ENCODE data around the gene B3GNT9. TPM values are rescaled to one million over a fixed set of nuclear protein-coding genes. Genes with fewer than 3 reads are reported as not detected.
A peak's percentile ranks its signal among the peaks of the same experiment; 100 is the strongest.

B3GNT9 gene
- total and polyA plus RNA-seq, 12 donors, result 2.9 to 52.1 (median 19.6) TPM

DNA sequence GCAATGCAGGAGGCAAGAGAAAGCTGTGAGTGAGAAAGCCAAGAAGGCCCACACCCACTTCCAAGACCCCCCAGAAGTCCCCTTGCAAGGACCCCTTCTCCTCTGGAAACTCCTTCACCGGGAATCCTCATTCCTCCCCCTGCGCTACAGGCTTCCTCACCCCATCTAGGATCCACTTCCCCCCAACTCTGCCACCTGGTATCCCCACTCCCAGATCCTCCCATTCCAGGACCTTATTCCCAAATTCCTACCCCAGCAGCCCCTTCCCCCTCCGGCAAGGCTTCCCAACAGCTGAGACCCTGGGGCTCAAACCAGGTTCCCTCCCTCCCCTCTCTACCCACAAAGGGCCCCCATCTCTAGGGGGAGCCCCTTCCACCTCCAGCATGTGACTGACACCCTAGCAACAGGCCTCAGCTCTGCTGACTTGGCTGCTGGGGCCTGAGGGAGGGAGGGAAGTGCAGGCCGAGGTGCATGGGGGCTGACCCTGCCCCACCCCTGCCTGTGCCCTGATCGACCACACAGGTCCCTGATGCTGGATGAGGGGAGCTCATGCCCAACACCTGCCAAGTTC, 15.9 kb upstream of the B3GNT9 start:
- Histone ChIP-seq H3K27ac (no peak overlapping the region), H3K9me3 (replicated peaks in 1 of 3) (no peaks in the 10 kb centered on the region), H3K4me3 (no peak overlapping the region), H3K27me3 (no peaks in the 10 kb centered on the region), H3K36me3 (replicated peaks in 1 of 2) (no peaks in the 10 kb centered on the region), H3K4me1 (replicated peaks in 1 of 2) (peaks cover 48 to 65% of the 10 kb centered on the region in 2 donors)
- 80 to 93% (median 87%) methylated on average over 3 to 5 of the region's 5 CpGs for WGBS, 4 donors
- intact Hi-C loops (cut with DNase I), result no loop called here
- TF ChIP-seq, protein P1, sequence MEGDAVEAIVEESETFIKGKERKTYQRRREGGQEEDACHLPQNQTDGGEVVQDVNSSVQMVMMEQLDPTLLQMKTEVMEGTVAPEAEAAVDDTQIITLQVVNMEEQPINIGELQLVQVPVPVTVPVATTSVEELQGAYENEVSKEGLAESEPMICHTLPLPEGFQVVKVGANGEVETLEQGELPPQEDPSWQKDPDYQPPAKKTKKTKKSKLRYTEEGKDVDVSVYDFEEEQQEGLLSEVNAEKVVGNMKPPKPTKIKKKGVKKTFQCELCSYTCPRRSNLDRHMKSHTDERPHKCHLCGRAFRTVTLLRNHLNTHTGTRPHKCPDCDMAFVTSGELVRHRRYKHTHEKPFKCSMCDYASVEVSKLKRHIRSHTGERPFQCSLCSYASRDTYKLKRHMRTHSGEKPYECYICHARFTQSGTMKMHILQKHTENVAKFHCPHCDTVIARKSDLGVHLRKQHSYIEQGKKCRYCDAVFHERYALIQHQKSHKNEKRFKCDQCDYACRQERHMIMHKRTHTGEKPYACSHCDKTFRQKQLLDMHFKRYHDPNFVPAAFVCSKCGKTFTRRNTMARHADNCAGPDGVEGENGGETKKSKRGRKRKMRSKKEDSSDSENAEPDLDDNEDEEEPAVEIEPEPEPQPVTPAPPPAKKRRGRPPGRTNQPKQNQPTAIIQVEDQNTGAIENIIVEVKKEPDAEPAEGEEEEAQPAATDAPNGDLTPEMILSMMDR (IDR thresholded peaks at IDR 0.05), result no peak
- no peak for TF ChIP-seq POLR2A (IDR thresholded peaks at IDR 0.05)
- DNase-seq, result peak in 1 of 7 donors; percentile 22

- Histone ChIP-seq H3K36me3 (replicated peaks in 1 of 2) (no peaks in the 10 kb centered on the region), H3K27ac (no peak overlapping the region), H3K4me3 (no peak overlapping the region), H3K27me3 (no peaks in the 10 kb centered on the region), H3K9me3 (replicated peaks in 1 of 3) (no peaks in the 10 kb centered on the region), H3K4me1 (replicated peaks in 1 of 2) (peaks cover 50 to 65% of the 10 kb centered on the region in 2 donors)
- TF ChIP-seq, protein P1 (IDR thresholded peaks at IDR 0.05), result no peak
- TF ChIP-seq POLR2A (IDR thresholded peaks at IDR 0.05), result no peak
- 54 to 74% (median 64%) methylated on average over 2 to 18 of the region's 18 CpGs for WGBS, 4 donors
- peak in 1 of 7 donors; percentile 19 for DNase-seq
- intact Hi-C loops (cut with DNase I), result no loop called here
Measured at GRCh38 chr16:67166110-67166547, 15.3 kb upstream of the B3GNT9 start.

GRCh38 chr16:67165121-67166078, 14.6 kb upstream of the B3GNT9 start:
- intact Hi-C loops (cut with DNase I), result no loop called here
- Histone ChIP-seq H3K4me1 (replicated peaks in 1 of 2) (peaks cover 46 to 62% of the 10 kb centered on the region in 2 donors), H3K27me3 (no peaks in the 10 kb centered on the region), H3K36me3 (replicated peaks in 1 of 2) (no peaks in the 10 kb centered on the region), H3K4me3 (peak overlapping the region in 1 of 4 donors; percentile 49), H3K27ac (peak overlapping the region in 2 of 5 donors; percentile 19 to 81), H3K9me3 (replicated peaks in 1 of 3) (no peaks in the 10 kb centered on the region)
- TF ChIP-seq POLR2A (IDR thresholded peaks at IDR 0.05), result no peak
- TF ChIP-seq, protein P1 (IDR thresholded peaks at IDR 0.05), result no peak
- 45 to 61% (median 49%) methylated on average over 13 to 85 of the region's 85 CpGs for WGBS, 4 donors
- DNase-seq, result peak in 1 of 7 donors; percentile 16

- H3K36me3 ChIP-seq (replicated peaks in 1 of 2), result no peaks in the 10 kb centered on the region
- peaks cover 42 to 56% of the 10 kb centered on the region in 2 donors for H3K4me1 ChIP-seq (replicated peaks in 1 of 2)
- WGBS, 4 donors, result 11 to 28% (median 16%) methylated on average over 5 to 41 of the region's 41 CpGs
- peak in 6 of 7 donors; percentile 60 to 75 (median 66) for DNase-seq
- intact Hi-C loops (cut with DNase I), result no loop called here
- peak within 1 kb of the TSS in 1 of 4 donors; percentile 49 for H3K4me3 ChIP-seq
- peak within 1 kb of the TSS in 4 of 5 donors; percentile 13 to 81 (median 46) for H3K27ac ChIP-seq
- H3K27me3 ChIP-seq, result no peaks in the 10 kb centered on the region
- TF ChIP-seq, protein P1 (IDR thresholded peaks at IDR 0.05), result no peak
- TF ChIP-seq POLR2A (IDR thresholded peaks at IDR 0.05), result peak; percentile 47 to 71
- no peaks in the 10 kb centered on the region for H3K9me3 ChIP-seq (replicated peaks in 1 of 3)
Measured at GRCh38 chr16:67164599-67165061, 13.8 kb upstream of the B3GNT9 start, which contains the start of gene HSF4. TSS of gene HSF4 (plus strand) at chr16:67164745. CDS start at chr16:67164812, 67 bp downstream.
